ENCODE measurements around the gene CYTH1. TPM values are rescaled to one million over a fixed set of nuclear protein-coding genes. Genes with fewer than 3 reads are reported as not detected.

The CYTH1 gene
- total RNA-seq, 1 experiment from 2014 or later: 29.6 TPM

GRCh38 chr17:78684026-78684425 is 98.0 kb downstream of the CYTH1 start:
- POLR2A ChIA-PET: no interaction called here
- peaks cover 21% of the 10 kb centered on the region for H3K4me1 Mint-ChIP-seq (ENCODE audit: low read depth, unreplicated experiment)
- no TSS peak for BruUV-seq (replicated peaks)
- TF ChIP-seq CTCF (IDR thresholded peaks at IDR 0.05; ENCODE audit: insufficient read depth in 1 of 2, low read depth in 1 of 2, low read length in 1 of 2, severe bottlenecking in 1 of 2, unreplicated experiment in 1 of 2): no peak
- no peaks in the 10 kb centered on the region for H3K9me3 ChIP-seq
- peaks cover 5% of the 10 kb centered on the region for H3K36me3 Mint-ChIP-seq (ENCODE audit: insufficient read depth, unreplicated experiment)
- H3K9me3 Mint-ChIP-seq (ENCODE audit: unreplicated experiment): no peaks in the 10 kb centered on the region
- no peak for DNase-seq
- no peaks in the 10 kb centered on the region for H3K27me3 ChIP-seq (replicated peaks; ENCODE audit: control insufficient read depth, insufficient read depth, low read length)
- H3K27me3 Mint-ChIP-seq (ENCODE audit: insufficient read depth, unreplicated experiment): no peaks in the 10 kb centered on the region
- intact Hi-C loops (cut with micrococcal nuclease; ENCODE audit: unreplicated experiment): no loop called here
- H3K4me1 ChIP-seq: peaks cover 12% of the 10 kb centered on the region
- no peak overlapping the region for H3K4me3 Mint-ChIP-seq (ENCODE audit: unreplicated experiment)
- H3K36me3 ChIP-seq (ENCODE audit: control insufficient read depth, insufficient read depth, low read length): peaks cover under 1% of the 10 kb centered on the region; the same call in 1 of the 2 replicates
- H3K4me3 ChIP-seq (ENCODE audit: low read depth, low read length): no peak overlapping the region
- CTCF ChIA-PET: no interaction called here
- no peak overlapping the region for H3K27ac Mint-ChIP-seq (ENCODE audit: unreplicated experiment)

- Histone ChIP-seq H3K9me3 (no peaks in the 10 kb centered on the region), H3K4me1 (peaks cover 12% of the 10 kb centered on the region), H3K36me3 (ENCODE audit: control insufficient read depth, insufficient read depth, low read length) (peaks cover 2% of the 10 kb centered on the region; the same call in 1 of the 2 replicates), H3K27me3 (replicated peaks; ENCODE audit: control insufficient read depth, insufficient read depth, low read length) (no peaks in the 10 kb centered on the region), H3K4me3 (ENCODE audit: low read depth, low read length) (no peak overlapping the region)
- no peaks in the 10 kb centered on the region for H3K9me3 Mint-ChIP-seq (ENCODE audit: unreplicated experiment)
- intact Hi-C loops (cut with micrococcal nuclease; ENCODE audit: unreplicated experiment): no loop called here
- ChIA-PET CTCF (no interaction called here), POLR2A (no interaction called here)
- H3K4me3 Mint-ChIP-seq (ENCODE audit: unreplicated experiment): no peak overlapping the region
- no peak for DNase-seq
- peaks cover 10% of the 10 kb centered on the region for H3K36me3 Mint-ChIP-seq (ENCODE audit: insufficient read depth, unreplicated experiment)
- H3K4me1 Mint-ChIP-seq (ENCODE audit: low read depth, unreplicated experiment): peaks cover 21% of the 10 kb centered on the region
- H3K27me3 Mint-ChIP-seq (ENCODE audit: insufficient read depth, unreplicated experiment): no peaks in the 10 kb centered on the region
- TF ChIP-seq CTCF (IDR thresholded peaks at IDR 0.05; ENCODE audit: insufficient read depth in 1 of 2, low read depth in 1 of 2, low read length in 1 of 2, severe bottlenecking in 1 of 2, unreplicated experiment in 1 of 2): no peak
- no peak overlapping the region for H3K27ac Mint-ChIP-seq (ENCODE audit: unreplicated experiment)
- BruUV-seq (replicated peaks): no TSS peak
These were observed 98.6 kb downstream of the CYTH1 start for GRCh38 chr17:78683408-78683961.

- H3K4me3 Mint-ChIP-seq (ENCODE audit: unreplicated experiment): no peak overlapping the region
- BruUV-seq (replicated peaks): no TSS peak
- ChIA-PET CTCF (no interaction called here), POLR2A (no interaction called here)
- no peaks in the 10 kb centered on the region for H3K9me3 Mint-ChIP-seq (ENCODE audit: unreplicated experiment)
- intact Hi-C loops (cut with micrococcal nuclease; ENCODE audit: unreplicated experiment): no loop called here
- H3K27me3 Mint-ChIP-seq (ENCODE audit: insufficient read depth, unreplicated experiment): no peaks in the 10 kb centered on the region
- H3K36me3 Mint-ChIP-seq (ENCODE audit: insufficient read depth, unreplicated experiment): peaks cover 18% of the 10 kb centered on the region
- H3K27me3 ChIP-seq (replicated peaks; ENCODE audit: control insufficient read depth, insufficient read depth, low read length): no peaks in the 10 kb centered on the region
- peaks cover 21% of the 10 kb centered on the region for H3K4me1 Mint-ChIP-seq (ENCODE audit: low read depth, unreplicated experiment)
- H3K36me3 ChIP-seq (ENCODE audit: control insufficient read depth, insufficient read depth, low read length): peaks cover 2% of the 10 kb centered on the region; the same call in 1 of the 2 replicates
- TF ChIP-seq CTCF (IDR thresholded peaks at IDR 0.05; ENCODE audit: insufficient read depth in 1 of 2, low read depth in 1 of 2, low read length in 1 of 2, severe bottlenecking in 1 of 2, unreplicated experiment in 1 of 2): no peak
- H3K4me3 ChIP-seq (ENCODE audit: low read depth, low read length): no peak overlapping the region
- DNase-seq: no peak
- H3K27ac Mint-ChIP-seq (ENCODE audit: unreplicated experiment): no peak overlapping the region
- H3K4me1 ChIP-seq: peaks cover 12% of the 10 kb centered on the region
- no peaks in the 10 kb centered on the region for H3K9me3 ChIP-seq
These were observed 99.7 kb downstream of the CYTH1 start for GRCh38 chr17:78682363-78682762.
